Psoas muscle (tissue), 8 donors: ENCODE results near the gene CATSPERZ. TPM values are rescaled to one million over a fixed set of nuclear protein-coding genes. Genes with fewer than 3 reads are reported as not detected.

ENCODE experiments used
- ATAC-seq, 4 donors: fragments of 200-7000 bp; cut with Tn5 transposase; one replicate each; pipeline ENCODE4 v1.9.1; 2020; ENCODE audit warnings: moderate library complexity in 3 of 4, mild to moderate bottlenecking in 2 of 4
- DNase-seq, 2 donors: peaks; one replicate each; pipeline ENCODE4 v3.0.0-alpha.2; 2020
- H3K27ac ChIP-seq: fragments of 200-600 bp; one replicate; pipeline ENCODE4 v1.8.0; 2022
- H3K27me3 ChIP-seq, 3 donors: fragments of 200-600 bp in 1 of 3; one replicate each; pipeline versions ENCODE4 v1.6.1 to v1.8.0; 2013 to 2022; ENCODE audit warnings: low read length in 2 of 3, mild to moderate bottlenecking in 2 of 3, moderate library complexity in 1 of 3; ENCODE audit not compliant: insufficient read depth in 3 of 3
- H3K36me3 ChIP-seq, 2 donors: fragments of 200-600 bp in 1 of 2; one replicate each; pipeline versions ENCODE4 v1.6.1 to v1.8.0; 2013 to 2022; ENCODE audit warnings: low read depth in 1 of 2, mild to moderate bottlenecking in 1 of 2, moderate library complexity in 1 of 2; ENCODE audit not compliant: insufficient read depth in 1 of 2
- H3K4me1 ChIP-seq: fragments of 200-600 bp; one replicate; pipeline ENCODE4 v1.8.0; 2022
- H3K4me3 ChIP-seq: fragments of 200-600 bp; one replicate; pipeline ENCODE4 v1.8.0; 2022; ENCODE audit warnings: mild to moderate bottlenecking
- H3K9me3 ChIP-seq: fragments of 200-600 bp; one replicate; pipeline ENCODE4 v1.8.0; 2022
- WGBS, 3 donors: extraction: QIAGEN DNeasy Blood & Tissue Kit; methylation state at CpG; one replicate each; pipeline versions ENCODE4 v1.1.6 to v1.1.7; 2013; 5-methylcytosine and 5-hydroxymethylcytosine counted together
- intact Hi-C, 2 donors: fragments of 100-400 bp; cut with DNase I; formaldehyde crosslinking; loops; one replicate each; pipeline versions ENCODE4 v1.11.0 to v1.14.2; 2022
- polyA plus RNA-seq, 3 donors: library from polyadenylated mRNA; stranded (reverse); fragments of 200-250 nt; gene quantifications; one replicate each; pipeline ENCODE4 v1.2.3, GENCODE V29; 2013
- total RNA-seq, 4 donors: library from RNA; stranded (reverse); fragmentation: NEBNext Ultra II Directional in 2 of 4; extraction: Animal tissue kit (Norgen Biotek cat#: 25700) in 2 of 4; gene quantifications; one replicate each; pipeline versions ENCODE4 v1.2.1 to v1.2.4, GENCODE V29; 2021 to 2023
- TF ChIP-seq, protein P1 (sequence below): fragments of 200-600 bp; IDR thresholded peaks from one replicate; pipeline ENCODE4 v1.8.0; 2022; ENCODE audit warnings: antibody characterized with exemption
- donor health status: healthy with polysubstance abuse.
- donor health status: DM: no; HTN: no; CAD: no; lungs with moderate emphysema.
- donor health status: Bipolar disorder and iron deficiency.
- donor health status: healthy.
- donor health status: DM: yes; HTN: yes; CAD: no.
- donor health status: DM: no; HTN: no; CAD: no.
- donor health status: DM: no; HTN: no; CAD: no.
- donor health status: DM: yes; HTN: yes; CAD: no.

Gene CATSPERZ
- total and polyA plus RNA-seq, 7 donors: 0.05 TPM; not detected in 6

DNA sequence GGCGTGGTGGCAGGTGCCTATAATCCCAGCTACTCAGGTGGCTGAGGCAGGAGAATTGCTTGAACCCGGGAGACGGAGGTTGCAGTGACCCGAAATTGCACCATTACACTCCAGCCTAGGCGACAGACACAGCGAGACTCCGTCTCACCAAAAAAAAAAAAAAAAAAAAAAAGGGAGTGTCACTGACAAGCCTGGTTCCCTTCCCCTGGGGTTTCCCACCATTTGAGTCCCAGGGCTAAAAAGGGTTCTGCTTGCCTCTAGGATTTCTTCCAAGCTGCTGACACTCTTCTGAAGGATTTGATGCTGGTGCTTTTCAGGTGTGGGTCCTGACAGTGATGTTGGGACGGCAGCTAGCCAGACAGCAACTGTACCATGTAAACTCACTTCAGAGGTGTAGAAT is 38.6 kb downstream of the CATSPERZ start:
- ATAC-seq (no peak), DNase-seq (no peak)
- 81 to 91% (median 86%) methylated on average over 8 of the region's 8 CpGs for WGBS, 3 donors
- H3K36me3 ChIP-seq: no peaks in the 10 kb centered on the region
- H3K4me1 ChIP-seq: peaks cover 5% of the 10 kb centered on the region
- no peak overlapping the region for H3K27ac ChIP-seq
- H3K4me3 ChIP-seq: no peak overlapping the region
- TF ChIP-seq, protein P1, sequence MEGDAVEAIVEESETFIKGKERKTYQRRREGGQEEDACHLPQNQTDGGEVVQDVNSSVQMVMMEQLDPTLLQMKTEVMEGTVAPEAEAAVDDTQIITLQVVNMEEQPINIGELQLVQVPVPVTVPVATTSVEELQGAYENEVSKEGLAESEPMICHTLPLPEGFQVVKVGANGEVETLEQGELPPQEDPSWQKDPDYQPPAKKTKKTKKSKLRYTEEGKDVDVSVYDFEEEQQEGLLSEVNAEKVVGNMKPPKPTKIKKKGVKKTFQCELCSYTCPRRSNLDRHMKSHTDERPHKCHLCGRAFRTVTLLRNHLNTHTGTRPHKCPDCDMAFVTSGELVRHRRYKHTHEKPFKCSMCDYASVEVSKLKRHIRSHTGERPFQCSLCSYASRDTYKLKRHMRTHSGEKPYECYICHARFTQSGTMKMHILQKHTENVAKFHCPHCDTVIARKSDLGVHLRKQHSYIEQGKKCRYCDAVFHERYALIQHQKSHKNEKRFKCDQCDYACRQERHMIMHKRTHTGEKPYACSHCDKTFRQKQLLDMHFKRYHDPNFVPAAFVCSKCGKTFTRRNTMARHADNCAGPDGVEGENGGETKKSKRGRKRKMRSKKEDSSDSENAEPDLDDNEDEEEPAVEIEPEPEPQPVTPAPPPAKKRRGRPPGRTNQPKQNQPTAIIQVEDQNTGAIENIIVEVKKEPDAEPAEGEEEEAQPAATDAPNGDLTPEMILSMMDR: no peak
- intact Hi-C loops: no loop called here
- no peaks in the 10 kb centered on the region for H3K9me3 ChIP-seq
- H3K27me3 ChIP-seq: no peaks in the 10 kb centered on the region

DNA sequence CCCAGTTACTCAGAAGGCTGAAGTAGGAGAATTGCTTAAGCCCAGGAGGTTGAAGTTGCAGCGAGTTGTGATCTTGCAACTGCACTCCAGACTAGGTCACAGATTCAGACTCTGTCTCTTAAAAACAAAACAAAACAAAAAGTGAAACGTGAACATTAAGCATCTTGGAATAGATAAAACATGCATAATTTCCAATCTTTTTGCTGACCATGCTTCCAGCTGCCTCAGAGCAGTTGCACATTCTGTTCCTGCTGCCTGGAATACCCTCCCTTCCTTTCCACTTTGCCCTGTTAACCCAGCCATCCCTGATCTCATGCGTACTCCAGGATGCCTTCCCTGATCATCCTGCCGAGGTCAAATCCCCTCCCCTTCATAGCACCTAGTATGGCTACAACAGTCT is 39.1 kb downstream of the CATSPERZ start:
- Histone ChIP-seq H3K36me3 (no peaks in the 10 kb centered on the region), H3K27me3 (no peaks in the 10 kb centered on the region), H3K4me3 (no peak overlapping the region), H3K27ac (no peak overlapping the region), H3K9me3 (no peaks in the 10 kb centered on the region), H3K4me1 (peaks cover 5% of the 10 kb centered on the region)
- no peak for ATAC-seq
- DNase-seq: no peak
- intact Hi-C loops: no loop called here
- TF ChIP-seq, protein P1: no peak
- WGBS, 3 donors: 61 to 70% (median 66%) methylated on average over 4 of the region's 4 CpGs

DNA sequence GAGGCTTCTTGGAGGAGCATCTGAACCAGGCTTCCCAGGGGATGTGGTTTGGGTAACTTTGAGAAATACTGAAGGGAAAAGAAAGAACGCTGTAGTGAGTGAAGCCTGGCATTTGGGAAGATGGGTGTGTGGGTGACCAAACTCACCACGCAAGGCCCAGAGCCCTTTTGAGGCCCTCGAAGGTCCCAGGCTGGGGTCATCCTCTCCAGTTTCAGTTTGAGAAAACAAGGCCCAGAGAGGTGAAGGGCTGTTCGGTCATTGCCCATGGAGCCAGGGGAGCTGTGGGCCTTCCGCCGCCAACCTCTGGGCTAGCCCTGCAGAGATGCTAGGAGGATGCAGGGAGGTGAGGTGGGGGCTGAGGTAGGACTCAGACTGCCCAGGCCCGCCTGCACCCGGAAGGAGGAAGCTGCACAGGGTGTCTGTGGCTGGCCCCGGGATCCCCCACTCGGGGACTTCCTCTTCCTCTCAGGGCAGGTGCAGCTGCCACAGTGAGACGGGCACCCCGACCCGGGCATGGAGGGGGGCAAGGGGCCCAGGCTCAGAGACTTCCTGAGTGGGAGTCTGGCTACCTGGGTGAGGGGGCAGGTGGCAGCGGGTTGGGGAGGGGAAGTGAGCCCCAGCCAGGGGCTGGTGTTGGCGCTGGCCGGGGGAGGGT is 39.7 kb downstream of the CATSPERZ start, which contains the start of gene CCDC88B:
Gene CCDC88B (plus strand): TSS at position 451 of the 655 bp plus-strand sequence. CDS start 63 bp downstream, at position 514.
- 62 to 75% (median 73%) methylated on average over 13 to 16 of the region's 16 CpGs for WGBS, 3 donors
- ATAC-seq: no peak
- intact Hi-C loops: no loop called here

DNA sequence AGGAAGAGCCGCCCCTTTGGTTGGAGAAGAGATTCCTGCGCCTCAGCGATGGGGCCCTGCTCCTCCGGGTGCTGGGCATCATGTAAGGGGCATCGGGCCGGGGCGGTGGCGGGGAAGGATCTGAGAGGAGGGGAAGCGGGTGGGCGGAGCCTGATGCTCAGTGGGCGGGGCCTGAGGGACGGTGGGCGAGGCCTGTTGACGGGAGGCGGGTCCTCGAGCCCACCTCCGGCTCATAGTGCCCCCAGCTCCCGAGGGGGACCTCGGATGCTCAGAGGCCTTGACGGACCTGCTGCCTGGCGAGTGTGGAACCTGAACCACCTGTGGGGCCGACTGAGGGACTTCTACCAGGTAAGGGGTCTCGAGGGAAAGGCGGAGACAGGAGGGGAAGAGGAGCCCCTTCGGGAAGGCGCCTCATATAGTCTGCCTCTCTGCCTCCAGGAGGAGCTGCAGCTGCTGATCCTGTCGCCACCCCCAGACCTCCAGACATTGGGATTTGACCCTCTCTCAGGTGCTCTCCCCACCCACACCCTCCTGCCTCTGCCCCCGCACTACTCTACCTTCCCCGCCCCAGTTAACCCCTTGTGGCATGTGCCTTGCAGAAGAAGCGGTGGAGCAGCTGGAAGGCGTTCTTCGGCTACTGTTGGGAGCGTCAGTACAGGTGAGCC is 40.6 kb downstream of the CATSPERZ start:
- no peak overlapping the region for H3K27ac ChIP-seq
- H3K36me3 ChIP-seq: no peaks in the 10 kb centered on the region
- intact Hi-C loops: no loop called here
- TF ChIP-seq, protein P1: no peak
- H3K9me3 ChIP-seq: no peaks in the 10 kb centered on the region
- no peaks in the 10 kb centered on the region for H3K27me3 ChIP-seq
- 36 to 47% (median 42%) methylated on average over 27 to 33 of the region's 33 CpGs for WGBS, 3 donors
- H3K4me1 ChIP-seq: peaks cover 5% of the 10 kb centered on the region
- no peak for ATAC-seq
- H3K4me3 ChIP-seq: no peak overlapping the region
- DNase-seq: peak in 1 of 2 donors; percentile 70

More for the DNA sequence above, 39.7 kb downstream of the CATSPERZ start, which contains the start of gene CCDC88B:
- TF ChIP-seq, protein P1: no peak
- peak; percentile 59 to 77 for DNase-seq
- H3K4me1 ChIP-seq: peaks cover 5% of the 10 kb centered on the region
- no peaks in the 10 kb centered on the region for H3K9me3 ChIP-seq
- no peak within 1 kb of the TSS for H3K27ac ChIP-seq
- H3K4me3 ChIP-seq: no peak within 1 kb of the TSS
- H3K36me3 ChIP-seq: no peaks in the 10 kb centered on the region
- no peaks in the 10 kb centered on the region for H3K27me3 ChIP-seq
